Type B pancreatic cell (in vitro differentiated cells): ENCODE measurements around the gene UNC45A. TPM values are rescaled to one million over a fixed set of nuclear protein-coding genes. Genes with fewer than 3 reads are reported as not detected.
A peak's percentile ranks its signal among the peaks of the same experiment; 100 is the strongest.

Experiments
- DNase-seq: peaks from one replicate; pipeline ENCODE4 v3.0.0; 2021; ENCODE audit warnings: mixed read lengths; ENCODE audit not compliant: unreplicated experiment; ENCODE audit errors: extremely low spot score
- H3K27ac Mint-ChIP-seq: 2 replicates; pipeline ENCODE4 v1.8.0; 2021; ENCODE audit warnings: mild to moderate bottlenecking, mixed read lengths
- H3K27me3 Mint-ChIP-seq: 2 replicates; pipeline ENCODE4 v1.8.0; 2021; ENCODE audit warnings: mixed read lengths
- H3K36me3 Mint-ChIP-seq: 2 replicates; pipeline ENCODE4 v1.8.0; 2021; ENCODE audit warnings: mixed read lengths
- H3K4me1 Mint-ChIP-seq: one replicate; pipeline ENCODE4 v1.8.0; 2021; ENCODE audit warnings: mixed read lengths; ENCODE audit not compliant: unreplicated experiment
- H3K4me3 Mint-ChIP-seq: 2 replicates; pipeline ENCODE4 v1.8.0; 2021; ENCODE audit warnings: mild to moderate bottlenecking, mixed read lengths
- H3K9me3 Mint-ChIP-seq: 2 replicates; pipeline ENCODE4 v1.8.0; 2021; ENCODE audit warnings: mixed read lengths
- CTCF ChIP-seq: fragments of 200-600 bp; sonication (generic); conservative IDR thresholded peaks from 2 replicates; pipeline ENCODE4 v1.5.0; 2021; ENCODE audit warnings: antibody characterized with exemption, mild to moderate bottlenecking
- total RNA-seq: library from RNA; stranded (reverse); gene quantifications from 2 replicates; pipeline ENCODE4 v1.2.1, GENCODE V29; 2021; ENCODE audit warnings: low replicate concordance

The UNC45A gene
- total RNA-seq, 1 donor from 2014 or later: 78.9 TPM

- Mint-ChIP-seq H3K27ac (peak overlapping the region; percentile 98), H3K36me3 (peaks cover 14% of the 10 kb centered on the region), H3K27me3 (peaks cover 2% of the 10 kb centered on the region), H3K9me3 (no peaks in the 10 kb centered on the region), H3K4me1 (peaks cover 22% of the 10 kb centered on the region), H3K4me3 (peak overlapping the region; percentile 100)
- no peak for TF ChIP-seq CTCF
- no peak for DNase-seq
Observed at GRCh38 chr15:90994059-90994416, 59.0 kb downstream of the UNC45A start.

- no peak for TF ChIP-seq CTCF
- H3K27ac Mint-ChIP-seq: peak within 1 kb of the TSS; percentile 98
- H3K4me1 Mint-ChIP-seq: peaks cover 22% of the 10 kb centered on the region
- no peaks in the 10 kb centered on the region for H3K9me3 Mint-ChIP-seq
- peak; percentile 99 for DNase-seq
- H3K27me3 Mint-ChIP-seq: peaks cover 2% of the 10 kb centered on the region
- H3K36me3 Mint-ChIP-seq: peaks cover 14% of the 10 kb centered on the region
- H3K4me3 Mint-ChIP-seq: peak within 1 kb of the TSS; percentile 100
Observed at GRCh38 chr15:90994417-90995311, 59.6 kb downstream of the UNC45A start, which contains the start of gene PRC1. TSS of gene PRC1 (minus strand) at chr15:90994535. CDS start at chr15:90994417, 118 bp downstream.

GRCh38 chr15:90998737-90999136, 63.7 kb downstream of the UNC45A start:
- no peak overlapping the region for H3K27ac Mint-ChIP-seq
- peaks cover 3% of the 10 kb centered on the region for H3K4me1 Mint-ChIP-seq
- no peak for DNase-seq
- peaks cover 2% of the 10 kb centered on the region for H3K27me3 Mint-ChIP-seq
- H3K9me3 Mint-ChIP-seq: no peaks in the 10 kb centered on the region
- peaks cover 23% of the 10 kb centered on the region for H3K36me3 Mint-ChIP-seq
- no peak overlapping the region for H3K4me3 Mint-ChIP-seq
- TF ChIP-seq CTCF: no peak

- no peak for TF ChIP-seq CTCF
- Mint-ChIP-seq H3K27ac (no peak overlapping the region), H3K36me3 (peaks cover 27% of the 10 kb centered on the region), H3K9me3 (no peaks in the 10 kb centered on the region), H3K4me1 (no peaks in the 10 kb centered on the region), H3K27me3 (no peaks in the 10 kb centered on the region), H3K4me3 (no peak overlapping the region)
- no peak for DNase-seq
Observed at GRCh38 chr15:91001209-91001608, 66.1 kb downstream of the UNC45A start.

Other genes starting within 250 kb of the UNC45A start
- gene BLM, start 217.9 kb upstream of the UNC45A start, total RNA-seq: 8.5 and 21.5 TPM in 2 replicates
- gene FURIN, start 66.7 kb upstream of the UNC45A start, total RNA-seq: 37.7 and 62.1 TPM in 2 replicates
- 3.1 TPM in 2 replicates for gene FES, start 50.8 kb upstream of the UNC45A start, total RNA-seq
- 43.0 and 60.2 TPM in 2 replicates for gene MAN2A2, start 32.0 kb upstream of the UNC45A start, total RNA-seq
- gene HDDC3, start 2.7 kb upstream of the UNC45A start, total RNA-seq: 16.8 and 18.9 TPM in 2 replicates
- 14.0 and 20.3 TPM in 2 replicates for gene RCCD1, start 19.6 kb downstream of the UNC45A start, total RNA-seq
- 54.6 and 101 TPM in 2 replicates for gene PRC1, start 59.2 kb downstream of the UNC45A start, total RNA-seq
- 20.2 and 25.5 TPM in 2 replicates for gene VPS33B, start 87.3 kb downstream of the UNC45A start, total RNA-seq
- gene SV2B, start 165.0 kb downstream of the UNC45A start, total RNA-seq: 1.7 and 3.1 TPM in 2 replicates